K562 (cell line): ENCODE measurements around the gene PTPN12.

ENCODE experiments used
- CTCF ChIP-seq, 3 experiments: IDR thresholded peaks in 2 of 3; conservative IDR thresholded peaks in 1 of 3; 2 replicates each; pipeline ENCODE4 v1.5.1; 2011 to 2012; ENCODE audit warnings: low read length in 3 of 3, mild to moderate bottlenecking in 3 of 3, control low read depth in 2 of 3, improper control_type of control experiment in 1 of 3, inconsistent platforms in 1 of 3, low read depth in 1 of 3, mixed read lengths in 1 of 3, moderate library complexity in 1 of 3; ENCODE audit not compliant: insufficient read depth in 2 of 3
- EZH2 ChIP-seq: IDR thresholded peaks from 2 replicates; pipeline ENCODE4 v1.6.1; 2012; ENCODE audit warnings: low read depth, mild to moderate bottlenecking, inconsistent platforms, low read length, borderline replicate concordance
- HMGXB4 ChIP-seq: sonication (generic); formaldehyde crosslinking; IDR thresholded peaks from 2 replicates; pipeline ENCODE4 v1.8.1; 2023; ENCODE audit warnings: mild to moderate bottlenecking, missing genetic modification reagents
- PCBP2 ChIP-seq: fragments of 200-400 bp; formaldehyde crosslinking; IDR thresholded peaks from 2 replicates; pipeline ENCODE4 v1.6.1; 2018; ENCODE audit warnings: low read length, low read depth, mild to moderate bottlenecking, moderate library complexity; ENCODE audit not compliant: poor library complexity, severe bottlenecking
- POLR2AphosphoS2 ChIP-seq: IDR thresholded peaks from 2 replicates; pipeline ENCODE4 v1.6.1; 2012; ENCODE audit warnings: low read length, improper control_type of control experiment
- ZNF274 ChIP-seq: IDR thresholded peaks from 2 replicates; pipeline ENCODE4 v1.6.1; 2011; ENCODE audit warnings: low read depth, mild to moderate bottlenecking, low read length, moderate library complexity, borderline replicate concordance
- TF ChIP-seq, protein P1 (sequence below), 2 experiments: fragments of 450-650 bp in 1 of 2; sonication (generic) in 1 of 2; formaldehyde crosslinking in 1 of 2; IDR thresholded peaks; 2 replicates each; pipeline versions ENCODE4 v1.7.1 to v1.9.0; 2016 to 2022; ENCODE audit warnings: inconsistent platforms in 1 of 2, mild to moderate bottlenecking in 1 of 2, missing genetic modification reagents in 1 of 2
- TF ChIP-seq, protein P2 (sequence below): IDR thresholded peaks from 3 replicates; pipeline ENCODE4 v1.6.1; 2011; ENCODE audit warnings: borderline replicate concordance, mild to moderate bottlenecking, moderate library complexity; ENCODE audit not compliant: insufficient read length; ENCODE audit errors: extremely low read depth

GRCh38 chr7:77542409-77542808, 5.3 kb downstream of the PTPN12 start:
- TF ChIP-seq, protein P1, sequence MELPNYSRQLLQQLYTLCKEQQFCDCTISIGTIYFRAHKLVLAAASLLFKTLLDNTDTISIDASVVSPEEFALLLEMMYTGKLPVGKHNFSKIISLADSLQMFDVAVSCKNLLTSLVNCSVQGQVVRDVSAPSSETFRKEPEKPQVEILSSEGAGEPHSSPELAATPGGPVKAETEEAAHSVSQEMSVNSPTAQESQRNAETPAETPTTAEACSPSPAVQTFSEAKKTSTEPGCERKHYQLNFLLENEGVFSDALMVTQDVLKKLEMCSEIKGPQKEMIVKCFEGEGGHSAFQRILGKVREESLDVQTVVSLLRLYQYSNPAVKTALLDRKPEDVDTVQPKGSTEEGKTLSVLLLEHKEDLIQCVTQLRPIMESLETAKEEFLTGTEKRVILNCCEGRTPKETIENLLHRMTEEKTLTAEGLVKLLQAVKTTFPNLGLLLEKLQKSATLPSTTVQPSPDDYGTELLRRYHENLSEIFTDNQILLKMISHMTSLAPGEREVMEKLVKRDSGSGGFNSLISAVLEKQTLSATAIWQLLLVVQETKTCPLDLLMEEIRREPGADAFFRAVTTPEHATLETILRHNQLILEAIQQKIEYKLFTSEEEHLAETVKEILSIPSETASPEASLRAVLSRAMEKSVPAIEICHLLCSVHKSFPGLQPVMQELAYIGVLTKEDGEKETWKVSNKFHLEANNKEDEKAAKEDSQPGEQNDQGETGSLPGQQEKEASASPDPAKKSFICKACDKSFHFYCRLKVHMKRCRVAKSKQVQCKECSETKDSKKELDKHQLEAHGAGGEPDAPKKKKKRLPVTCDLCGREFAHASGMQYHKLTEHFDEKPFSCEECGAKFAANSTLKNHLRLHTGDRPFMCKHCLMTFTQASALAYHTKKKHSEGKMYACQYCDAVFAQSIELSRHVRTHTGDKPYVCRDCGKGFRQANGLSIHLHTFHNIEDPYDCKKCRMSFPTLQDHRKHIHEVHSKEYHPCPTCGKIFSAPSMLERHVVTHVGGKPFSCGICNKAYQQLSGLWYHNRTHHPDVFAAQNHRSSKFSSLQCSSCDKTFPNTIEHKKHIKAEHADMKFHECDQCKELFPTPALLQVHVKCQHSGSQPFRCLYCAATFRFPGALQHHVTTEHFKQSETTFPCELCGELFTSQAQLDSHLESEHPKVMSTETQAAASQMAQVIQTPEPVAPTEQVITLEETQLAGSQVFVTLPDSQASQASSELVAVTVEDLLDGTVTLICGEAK (IDR thresholded peaks at IDR 0.05): no peak
- TF ChIP-seq, protein P1 (CRISPR knock-in tag; IDR thresholded peaks at IDR 0.05): no peak
- TF ChIP-seq CTCF (IDR thresholded peaks at IDR 0.05 in 2 of 3, conservative IDR thresholded peaks at IDR 0.05 in 1 of 3; ENCODE audit: insufficient read depth in 2 of 3, low read depth in 1 of 3, low read length in 3 of 3): no peak
- no peak for TF ChIP-seq EZH2
- TF ChIP-seq POLR2AphosphoS2: no peak
- TF ChIP-seq, protein P2, sequence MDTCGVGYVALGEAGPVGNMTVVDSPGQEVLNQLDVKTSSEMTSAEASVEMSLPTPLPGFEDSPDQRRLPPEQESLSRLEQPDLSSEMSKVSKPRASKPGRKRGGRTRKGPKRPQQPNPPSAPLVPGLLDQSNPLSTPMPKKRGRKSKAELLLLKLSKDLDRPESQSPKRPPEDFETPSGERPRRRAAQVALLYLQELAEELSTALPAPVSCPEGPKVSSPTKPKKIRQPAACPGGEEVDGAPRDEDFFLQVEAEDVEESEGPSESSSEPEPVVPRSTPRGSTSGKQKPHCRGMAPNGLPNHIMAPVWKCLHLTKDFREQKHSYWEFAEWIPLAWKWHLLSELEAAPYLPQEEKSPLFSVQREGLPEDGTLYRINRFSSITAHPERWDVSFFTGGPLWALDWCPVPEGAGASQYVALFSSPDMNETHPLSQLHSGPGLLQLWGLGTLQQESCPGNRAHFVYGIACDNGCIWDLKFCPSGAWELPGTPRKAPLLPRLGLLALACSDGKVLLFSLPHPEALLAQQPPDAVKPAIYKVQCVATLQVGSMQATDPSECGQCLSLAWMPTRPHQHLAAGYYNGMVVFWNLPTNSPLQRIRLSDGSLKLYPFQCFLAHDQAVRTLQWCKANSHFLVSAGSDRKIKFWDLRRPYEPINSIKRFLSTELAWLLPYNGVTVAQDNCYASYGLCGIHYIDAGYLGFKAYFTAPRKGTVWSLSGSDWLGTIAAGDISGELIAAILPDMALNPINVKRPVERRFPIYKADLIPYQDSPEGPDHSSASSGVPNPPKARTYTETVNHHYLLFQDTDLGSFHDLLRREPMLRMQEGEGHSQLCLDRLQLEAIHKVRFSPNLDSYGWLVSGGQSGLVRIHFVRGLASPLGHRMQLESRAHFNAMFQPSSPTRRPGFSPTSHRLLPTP: no peak
- no peak for TF ChIP-seq ZNF274
- TF ChIP-seq HMGXB4 (CRISPR knock-in tag): no peak
- no peak for TF ChIP-seq PCBP2
